Neural cell (in vitro differentiated cells): ENCODE measurements around the gene RPL38.

Experiments used
- EP300 ChIP-seq: fragments of 450-650 bp; conservative IDR thresholded peaks from 2 replicates; pipeline ENCODE4 v1.6.1; 2014; ENCODE audit warnings: antibody characterized with exemption, mild to moderate bottlenecking, moderate library complexity; ENCODE audit not compliant: poor library complexity, severe bottlenecking
- EZH2 ChIP-seq: fragments of 200-600, 300-800 bp; shearing (Covaris generic), sonication (generic); IDR thresholded peaks from 2 replicates; pipeline ENCODE4 v1.6.1; 2014; ENCODE audit warnings: antibody characterized with exemption, low read length, borderline replicate concordance, mild to moderate bottlenecking; ENCODE audit not compliant: insufficient read depth, poor library complexity, severe bottlenecking
- POLR2AphosphoS5 ChIP-seq: IDR thresholded peaks from 2 replicates; pipeline ENCODE4 v1.6.1; 2012
- RAD21 ChIP-seq: fragments of 450-650 bp; conservative IDR thresholded peaks from 2 replicates; pipeline ENCODE4 v1.6.1; 2014; ENCODE audit warnings: antibody characterized with exemption, mild to moderate bottlenecking, moderate library complexity
- SMC3 ChIP-seq: fragments of 450-650 bp; conservative IDR thresholded peaks from 2 replicates; pipeline ENCODE4 v1.6.1; 2014; ENCODE audit warnings: antibody characterized with exemption, mild to moderate bottlenecking, moderate library complexity; ENCODE audit not compliant: poor library complexity
- TAF1 ChIP-seq: IDR thresholded peaks from 2 replicates; pipeline ENCODE4 v1.6.1; 2012; ENCODE audit warnings: low read depth
- TF ChIP-seq, protein P1 (sequence below): fragments of 450-650 bp; IDR thresholded peaks from 2 replicates; pipeline ENCODE4 v1.5.1; 2014; ENCODE audit warnings: antibody characterized with exemption, mild to moderate bottlenecking, moderate library complexity; ENCODE audit not compliant: poor library complexity, severe bottlenecking

DNA sequence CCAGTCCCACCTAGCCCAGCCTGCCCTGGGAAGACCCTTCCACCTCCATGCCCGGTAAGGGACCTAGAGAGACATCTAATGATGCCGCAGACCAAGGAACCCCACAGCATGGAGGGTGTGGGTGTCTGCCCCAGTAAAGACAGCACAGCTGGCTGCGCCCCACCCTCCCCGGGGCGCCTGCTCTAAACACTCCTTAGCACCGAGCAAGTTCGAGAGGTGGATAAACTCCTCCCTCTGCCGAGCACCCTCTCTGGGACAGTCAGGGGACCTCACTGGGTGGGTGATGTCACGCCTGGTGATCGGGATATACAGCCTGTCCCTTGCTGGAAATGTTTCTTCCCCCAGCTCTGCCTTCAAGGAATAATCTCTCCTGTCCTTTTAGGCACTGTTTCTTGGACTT, 53.8 kb downstream of the RPL38 start:
- no peak for TF ChIP-seq SMC3
- TF ChIP-seq, protein P1, sequence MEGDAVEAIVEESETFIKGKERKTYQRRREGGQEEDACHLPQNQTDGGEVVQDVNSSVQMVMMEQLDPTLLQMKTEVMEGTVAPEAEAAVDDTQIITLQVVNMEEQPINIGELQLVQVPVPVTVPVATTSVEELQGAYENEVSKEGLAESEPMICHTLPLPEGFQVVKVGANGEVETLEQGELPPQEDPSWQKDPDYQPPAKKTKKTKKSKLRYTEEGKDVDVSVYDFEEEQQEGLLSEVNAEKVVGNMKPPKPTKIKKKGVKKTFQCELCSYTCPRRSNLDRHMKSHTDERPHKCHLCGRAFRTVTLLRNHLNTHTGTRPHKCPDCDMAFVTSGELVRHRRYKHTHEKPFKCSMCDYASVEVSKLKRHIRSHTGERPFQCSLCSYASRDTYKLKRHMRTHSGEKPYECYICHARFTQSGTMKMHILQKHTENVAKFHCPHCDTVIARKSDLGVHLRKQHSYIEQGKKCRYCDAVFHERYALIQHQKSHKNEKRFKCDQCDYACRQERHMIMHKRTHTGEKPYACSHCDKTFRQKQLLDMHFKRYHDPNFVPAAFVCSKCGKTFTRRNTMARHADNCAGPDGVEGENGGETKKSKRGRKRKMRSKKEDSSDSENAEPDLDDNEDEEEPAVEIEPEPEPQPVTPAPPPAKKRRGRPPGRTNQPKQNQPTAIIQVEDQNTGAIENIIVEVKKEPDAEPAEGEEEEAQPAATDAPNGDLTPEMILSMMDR: no peak
- no peak for TF ChIP-seq POLR2AphosphoS5
- no peak for TF ChIP-seq EZH2
- TF ChIP-seq TAF1: no peak
- no peak for TF ChIP-seq EP300
- TF ChIP-seq RAD21: no peak
